ENCODE data around the gene MTUS2. TPM values are rescaled to one million over a fixed set of nuclear protein-coding genes. Genes with fewer than 3 reads are reported as not detected.

The MTUS2 gene
- total RNA-seq, 1 experiment from 2014 or later: 0.35 TPM

GRCh38 chr13:29005763-29006120 is 185.6 kb downstream of the MTUS2 start:
- no peak overlapping the region for H2AK5ac ChIP-seq (ENCODE audit: insufficient read length, low read length)
- H2BK5ac ChIP-seq (ENCODE audit: insufficient read length, low read length): no peak overlapping the region
- no peaks in the 10 kb centered on the region for H3K9me3 ChIP-seq (ENCODE audit: control insufficient read depth, low read depth, low read length)
- no peak overlapping the region for H3K56ac ChIP-seq (ENCODE audit: insufficient read length, low read depth, low read length)
- H3K27ac ChIP-seq (ENCODE audit: insufficient read length, low read depth, low read length): no peak overlapping the region
- no peak overlapping the region for H2BK120ac ChIP-seq (ENCODE audit: low read depth, low read length, poor library complexity, severe bottlenecking)
- H3T11ph ChIP-seq (ENCODE audit: low read length): no peak overlapping the region
- no CpG with 5 or more reads among the region's 2 CpGs for WGBS (ENCODE audit: extremely low coverage, insufficient read length, low lambda C conversion rate)
- Mint-ChIP-seq H3K27ac (0 out of 7 replicates have a peak overlapping the region, but pooled peaks of 1 of the 3 experiments have one; percentile 4), H3K4me3 (no peak overlapping the region), H3K27me3 (ENCODE audit: low read depth) (no peaks in the 10 kb centered on the region; the same call in 1 of the 2 replicates), H3K36me3 (ENCODE audit: insufficient read depth in 1 of 3, low read depth in 3 of 3) (peaks cover 0 to 1% (median 0%) of the 10 kb centered on the region in 3 experiments; a peak in 2 of 7 replicates), H3K4me1 (peaks cover 17 to 27% of the 10 kb centered on the region in 2 experiments), H3K9me3 (peaks cover 1 to 4% of the 10 kb centered on the region in 2 experiments; a peak in 4 of 5 replicates)
- H2AFZ ChIP-seq (ENCODE audit: low read length): no peak overlapping the region
- H3K14ac ChIP-seq (ENCODE audit: insufficient read depth, low read length): no peak overlapping the region
- H3K27me3 ChIP-seq (ENCODE audit: insufficient read depth, low read length): no peaks in the 10 kb centered on the region
- H4K20me1 ChIP-seq (ENCODE audit: control insufficient read depth, insufficient read depth, insufficient read length): no peaks in the 10 kb centered on the region
- H3K79me1 ChIP-seq (ENCODE audit: insufficient read depth, low read depth, low read length, poor library complexity, severe bottlenecking): no peaks in the 10 kb centered on the region
- no peak overlapping the region for H4K91ac ChIP-seq (ENCODE audit: insufficient read length, low read depth, low read length)
- no peak for TF ChIP-seq CTCF (conservative IDR thresholded peaks at IDR 0.05)
- no peaks in the 10 kb centered on the region for H3K79me2 ChIP-seq (ENCODE audit: insufficient read depth, low read length)
- no peak overlapping the region for H2BK20ac ChIP-seq (ENCODE audit: low read depth, low read length, poor library complexity, severe bottlenecking)
- no peak overlapping the region for H4K5ac ChIP-seq (ENCODE audit: insufficient read length, low read depth, low read length)
- no peak overlapping the region for H2BK12ac ChIP-seq (ENCODE audit: insufficient read length, low read depth, low read length)
- H4K8ac ChIP-seq (replicated peaks; ENCODE audit: insufficient read length, low read depth, low read length): no peak overlapping the region
- no peaks in the 10 kb centered on the region for H3K4me1 ChIP-seq (ENCODE audit: insufficient read depth, low read length)
- H3K23me2 ChIP-seq (ENCODE audit: insufficient read length, low read depth, low read length, poor library complexity, severe bottlenecking): no peaks in the 10 kb centered on the region
- H2BK15ac ChIP-seq (ENCODE audit: low read depth, low read length): no peak overlapping the region
- H3K9ac ChIP-seq (ENCODE audit: extremely low read depth, insufficient read length, low read length): no peak overlapping the region
- no peak overlapping the region for H3K4ac ChIP-seq (ENCODE audit: low read depth, low read length)
- H3K23ac ChIP-seq (ENCODE audit: insufficient read length, low read depth, low read length): no peak overlapping the region
- DNase-seq: no peak
- no peak overlapping the region for H3K18ac ChIP-seq (ENCODE audit: insufficient read length, low read depth, low read length)
- no peak overlapping the region for H3K4me2 ChIP-seq (ENCODE audit: insufficient read depth, insufficient read length, low read length)

All from H9 (cell line).